GM19351 (cell line): Measurements from ENCODE around the gene CACNA1E.

Experiments used
- ATAC-seq: cut with Tn5 transposase; IDR thresholded peaks from one replicate; pipeline ENCODE4 v1.9.1; 2021; ENCODE audit warnings: mild to moderate bottlenecking, moderate library complexity; ENCODE audit not compliant: unreplicated experiment

Gene CACNA1E

GRCh38 chr1:181483285-181484195, at the start of gene CACNA1E:
TSS of gene CACNA1E (plus strand) at chr1:181483517. CDS start at chr1:181483745, 228 bp downstream.
- ATAC-seq: no peak

GRCh38 chr1:181433931-181434330, 49.4 kb upstream of the CACNA1E start:
- no peak for ATAC-seq

GRCh38 chr1:181438013-181438412, 45.3 kb upstream of the CACNA1E start:
- peak; percentile 83 for ATAC-seq

- no peak for ATAC-seq
Observed at GRCh38 chr1:181440510-181440909, 42.8 kb upstream of the CACNA1E start.

- ATAC-seq: no peak
Observed at GRCh38 chr1:181442181-181442525, 41.2 kb upstream of the CACNA1E start.

GRCh38 chr1:181443231-181443853, 40.0 kb upstream of the CACNA1E start:
- ATAC-seq: no peak

- ATAC-seq: no peak
Observed at GRCh38 chr1:181445436-181445835, 37.9 kb upstream of the CACNA1E start.

GRCh38 chr1:181448461-181448860, 34.9 kb upstream of the CACNA1E start:
- no peak for ATAC-seq

- ATAC-seq: no peak
Observed at GRCh38 chr1:181451661-181452230, 31.6 kb upstream of the CACNA1E start.

GRCh38 chr1:181452746-181453145, 30.6 kb upstream of the CACNA1E start:
- ATAC-seq: no peak

GRCh38 chr1:181453541-181454201, 29.6 kb upstream of the CACNA1E start:
- ATAC-seq: no peak

- ATAC-seq: no peak
Observed at GRCh38 chr1:181456551-181456950, 26.8 kb upstream of the CACNA1E start.

GRCh38 chr1:181458419-181458818, 24.9 kb upstream of the CACNA1E start:
- no peak for ATAC-seq

- ATAC-seq: no peak
Observed at GRCh38 chr1:181459067-181459466, 24.2 kb upstream of the CACNA1E start.

GRCh38 chr1:181469829-181470228, 13.5 kb upstream of the CACNA1E start:
- no peak for ATAC-seq

GRCh38 chr1:181475580-181475979, 7.7 kb upstream of the CACNA1E start:
- no peak for ATAC-seq

GRCh38 chr1:181476581-181476980, 6.7 kb upstream of the CACNA1E start:
- ATAC-seq: no peak

- no peak for ATAC-seq
Observed at GRCh38 chr1:181478306-181478705, 5.0 kb upstream of the CACNA1E start.

- ATAC-seq: no peak
Observed at GRCh38 chr1:181479137-181479745, 4.1 kb upstream of the CACNA1E start.

GRCh38 chr1:181482001-181482430, 1.3 kb upstream of the CACNA1E start:
- peak; percentile 3 for ATAC-seq
